HG03175 (cell line): ENCODE data around the gene C7orf33.
"Not testable (repeated sequence)": the region's sequence is repeated elsewhere in the genome, so short reads cannot be mapped to it uniquely, and the experiment has no call there.

Source experiments
- ATAC-seq: cut with Tn5 transposase; IDR thresholded peaks from one replicate; pipeline ENCODE4 v1.9.1; 2021; ENCODE audit warnings: mild to moderate bottlenecking, moderate library complexity; ENCODE audit not compliant: unreplicated experiment

The C7orf33 gene

DNA sequence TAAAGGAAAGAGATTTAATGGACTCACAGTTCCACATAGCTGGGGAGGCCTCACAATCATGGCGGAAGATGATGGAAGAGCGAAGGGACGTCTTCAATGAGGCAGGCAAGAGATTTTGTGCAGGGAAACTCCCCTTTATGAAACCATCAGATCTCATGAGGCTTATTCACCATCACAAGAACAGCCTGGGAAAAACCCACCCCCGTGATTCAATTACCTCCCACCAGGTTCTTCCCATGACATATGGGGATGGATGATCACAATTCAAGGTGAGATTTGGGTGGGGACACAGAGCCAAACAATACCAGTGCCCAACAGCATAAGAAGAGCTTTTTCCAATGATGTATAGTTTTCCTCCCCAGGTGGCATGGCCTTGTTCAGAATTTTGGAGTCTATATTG is 11.2 kb upstream of the C7orf33 start:
- no peak for ATAC-seq

GRCh38 chr7:148580446-148580845 is 10.1 kb upstream of the C7orf33 start:
- ATAC-seq: no peak

DNA sequence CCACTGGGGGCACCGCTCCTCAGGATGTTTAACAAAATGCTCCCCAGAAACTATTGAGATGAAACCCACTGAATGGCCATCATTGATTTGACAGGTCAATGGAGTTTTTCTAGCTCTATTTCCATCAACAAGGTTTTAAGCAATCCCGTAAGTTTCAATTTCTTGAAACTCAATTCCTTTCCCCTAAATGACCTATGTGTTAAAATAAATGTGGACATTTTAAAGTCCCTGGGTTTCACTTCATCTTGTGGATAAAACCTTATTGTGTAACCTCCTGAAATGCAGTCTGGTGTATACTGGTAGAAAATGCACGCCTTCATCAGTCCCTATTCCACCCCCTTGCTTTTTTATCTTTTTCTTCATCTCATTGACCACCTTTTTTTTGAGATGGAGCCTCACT is 8.9 kb upstream of the C7orf33 start:
- ATAC-seq: no peak

DNA sequence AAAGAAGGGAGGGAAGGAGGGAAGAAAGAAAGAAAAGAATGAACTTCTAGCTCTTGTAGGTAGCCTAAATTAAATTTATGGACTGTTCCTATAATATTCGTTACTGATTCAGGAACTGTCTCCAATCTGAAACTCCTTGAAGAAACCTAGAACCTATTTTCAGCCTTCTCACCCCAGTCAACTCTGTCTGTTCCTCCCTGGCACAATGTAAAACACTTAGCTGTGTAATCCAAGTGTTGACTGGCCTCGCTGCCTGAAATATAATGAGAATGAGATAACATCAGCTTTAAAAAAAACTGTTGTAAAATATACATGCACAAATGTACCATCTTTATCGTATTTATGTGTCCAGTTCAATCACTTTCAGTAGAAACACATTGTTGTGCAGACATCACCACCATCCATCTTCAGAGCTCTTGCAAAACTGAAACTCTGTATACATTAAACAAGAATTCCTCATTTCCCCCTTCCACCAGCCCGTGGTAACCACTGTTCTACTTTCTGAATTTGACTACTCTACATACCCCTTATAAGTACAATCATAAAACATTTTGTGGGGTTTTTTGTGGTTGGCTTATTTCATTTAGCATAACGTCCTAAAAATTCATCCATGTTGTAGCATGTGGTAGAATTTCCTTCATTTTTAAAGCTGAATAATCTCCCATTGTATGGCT is 6.3 kb upstream of the C7orf33 start:
- ATAC-seq: peak; percentile 91

- no peak for ATAC-seq
Observed at GRCh38 chr7:148585399-148585798, 5.2 kb upstream of the C7orf33 start.

DNA sequence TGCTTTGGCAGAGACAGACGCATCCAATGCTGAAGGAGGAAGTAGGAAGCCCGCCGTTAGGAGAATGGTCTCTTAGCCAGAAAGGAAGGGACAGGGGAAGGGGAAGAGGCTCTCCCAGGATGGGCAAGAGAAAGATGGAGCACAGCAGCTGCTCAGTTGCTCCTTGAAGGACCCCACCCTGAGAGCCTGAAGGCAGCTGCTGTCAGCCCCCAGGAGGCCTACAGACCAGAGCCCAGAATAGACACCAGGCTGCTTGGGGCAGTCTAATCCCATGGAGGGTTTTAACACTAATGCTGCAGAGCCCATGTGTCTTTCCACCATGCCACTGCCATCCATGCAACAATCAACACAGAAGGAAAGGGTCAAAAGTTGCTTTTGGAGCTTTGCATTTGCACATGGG is 3.5 kb upstream of the C7orf33 start:
- no peak for ATAC-seq

- ATAC-seq: no peak
Observed at GRCh38 chr7:148588168-148588567, 2.4 kb upstream of the C7orf33 start.

- ATAC-seq: no peak
Observed at GRCh38 chr7:148588670-148589131, 1.9 kb upstream of the C7orf33 start.

DNA sequence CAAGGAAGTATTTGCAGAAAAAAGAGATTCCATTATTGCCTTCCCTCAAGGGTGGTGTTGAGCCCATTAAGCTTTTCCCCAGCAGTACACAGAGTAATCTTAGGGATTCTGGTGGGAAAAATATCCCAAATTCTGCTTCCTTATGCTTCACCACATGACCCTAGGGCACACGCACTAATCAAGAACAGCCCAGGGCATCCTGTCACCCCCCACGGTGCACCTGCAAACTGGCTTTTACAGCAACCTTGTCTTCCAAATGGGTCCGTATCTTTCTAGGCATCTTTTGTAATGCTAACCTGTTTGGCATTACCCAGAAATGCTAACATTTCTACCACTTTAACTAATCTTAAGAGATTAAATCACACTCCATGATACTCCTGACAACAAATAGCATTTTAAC is 926 bp upstream of the C7orf33 start:
- no peak for ATAC-seq

GRCh38 chr7:148596354-148596753 is 5.8 kb downstream of the C7orf33 start:
- not testable (repeated sequence) for ATAC-seq

- ATAC-seq: no peak
Observed at GRCh38 chr7:148598351-148598750, 7.8 kb downstream of the C7orf33 start.

- ATAC-seq: no peak
Observed at GRCh38 chr7:148605350-148605749, 14.8 kb downstream of the C7orf33 start.

- ATAC-seq: no peak
Observed at GRCh38 chr7:148607151-148607661, 16.6 kb downstream of the C7orf33 start.

DNA sequence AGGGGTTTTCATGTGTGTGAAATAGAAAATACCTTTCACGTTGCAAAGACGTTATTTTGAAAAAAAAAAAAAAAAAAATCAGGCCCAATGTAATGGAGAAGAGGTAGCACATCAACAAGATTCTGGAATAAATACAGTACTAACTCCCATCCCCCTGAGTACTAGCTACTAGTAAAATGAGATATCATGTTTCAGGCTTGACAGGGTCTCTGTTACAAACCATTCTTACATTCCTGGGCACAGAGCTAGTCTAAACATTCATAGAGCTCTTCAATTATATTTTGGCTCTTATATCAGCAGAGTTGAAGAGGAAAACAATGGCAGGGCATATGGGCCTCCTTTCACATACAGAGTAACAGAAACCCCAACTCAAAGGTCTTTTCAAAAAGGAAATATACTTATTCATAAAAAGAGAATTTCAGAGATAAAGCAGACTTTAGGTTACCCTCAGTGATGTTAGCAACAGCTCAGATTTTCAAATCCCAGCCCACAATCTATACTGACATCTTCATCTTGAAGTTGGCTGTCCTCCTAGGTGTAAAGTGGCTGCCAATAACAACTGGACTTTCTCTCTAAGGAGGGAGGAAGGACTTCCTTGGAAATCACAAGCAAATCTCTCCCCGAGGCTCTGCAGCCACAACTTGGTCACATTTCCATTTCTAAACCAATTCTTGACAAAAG is 18.6 kb downstream of the C7orf33 start:
- no peak for ATAC-seq

DNA sequence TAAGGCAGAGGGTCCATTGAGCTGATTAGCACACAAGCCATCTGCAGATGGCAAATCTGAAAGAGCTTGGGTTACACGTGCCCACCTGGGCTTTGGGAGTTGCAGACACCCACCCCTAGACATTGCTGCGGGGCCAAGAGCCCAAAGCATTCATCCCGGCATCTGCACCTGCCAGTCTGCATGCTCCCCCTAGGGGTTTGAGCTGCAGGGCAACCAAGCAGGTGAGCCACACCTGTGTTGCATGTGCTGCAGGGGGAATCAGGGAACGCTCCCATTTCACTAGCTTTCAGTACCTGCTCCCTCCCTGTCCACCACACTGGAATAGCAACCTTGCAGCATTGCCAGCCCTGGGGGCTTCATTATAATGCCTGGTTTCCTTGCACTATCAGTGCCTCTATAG is 21.1 kb downstream of the C7orf33 start:
- ATAC-seq: no peak

DNA sequence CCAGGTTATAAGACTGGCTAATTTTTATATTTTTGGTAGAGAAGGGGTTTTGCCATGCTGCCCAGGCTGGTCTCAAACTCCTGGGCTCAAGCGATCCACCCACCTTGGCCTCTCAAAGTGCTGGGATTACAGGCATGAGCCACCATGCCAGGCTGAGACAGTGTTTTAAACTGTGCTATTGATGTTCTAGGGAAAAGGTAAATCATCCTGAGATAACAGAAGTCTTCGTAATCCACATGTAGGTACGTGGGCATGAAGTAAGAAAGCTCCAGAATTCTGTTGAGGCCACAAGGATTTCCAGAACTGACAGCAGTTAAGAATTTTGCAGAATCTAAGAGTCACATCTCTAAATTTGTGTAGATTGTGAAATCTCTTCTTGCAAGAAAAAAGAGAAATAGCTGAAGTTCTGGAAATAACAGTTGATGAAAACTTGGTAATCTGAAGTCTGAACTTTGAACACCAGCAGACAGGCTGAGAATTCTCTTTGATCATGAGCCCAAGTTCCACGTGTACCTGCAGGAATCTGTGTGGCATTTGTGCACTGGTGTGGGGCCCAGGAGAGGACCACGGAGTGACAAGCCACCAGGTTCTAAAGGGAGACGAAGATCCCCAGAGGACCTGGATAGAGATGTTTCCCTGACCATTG is 24.6 kb downstream of the C7orf33 start:
- no peak for ATAC-seq

DNA sequence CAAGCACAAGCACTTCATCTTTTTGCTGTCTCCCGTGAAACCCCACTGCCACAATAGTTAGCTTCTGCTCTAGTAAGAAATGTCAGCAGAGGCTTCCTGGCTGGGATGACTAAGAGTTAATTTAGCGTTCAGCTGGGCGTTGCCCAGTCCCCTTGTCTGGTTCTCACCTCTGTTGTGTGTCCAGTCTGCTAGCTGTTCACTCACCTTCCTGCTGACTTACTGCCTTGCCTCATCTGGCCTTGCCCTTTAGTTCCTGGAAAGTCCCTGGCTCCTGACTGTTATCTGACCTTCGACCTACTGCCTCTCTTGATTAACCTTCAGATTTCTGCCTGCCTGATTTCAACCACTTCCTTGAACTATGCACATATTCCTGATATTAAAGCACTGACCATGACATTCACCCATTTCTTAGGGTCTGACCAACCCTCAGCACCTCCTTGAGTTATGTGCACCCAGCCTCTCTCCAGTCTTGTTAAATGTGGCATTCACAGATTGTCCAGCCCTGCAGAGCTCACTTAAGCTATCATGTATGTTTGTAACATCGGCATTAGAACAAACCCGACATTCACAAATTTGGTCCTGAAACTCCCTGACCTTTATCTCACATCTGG is 30.3 kb downstream of the C7orf33 start:
- ATAC-seq: no peak

- ATAC-seq: no peak
Observed at GRCh38 chr7:148621563-148621962, 31.0 kb downstream of the C7orf33 start.

- ATAC-seq: no peak
Observed at GRCh38 chr7:148622887-148623585, 32.5 kb downstream of the C7orf33 start.

DNA sequence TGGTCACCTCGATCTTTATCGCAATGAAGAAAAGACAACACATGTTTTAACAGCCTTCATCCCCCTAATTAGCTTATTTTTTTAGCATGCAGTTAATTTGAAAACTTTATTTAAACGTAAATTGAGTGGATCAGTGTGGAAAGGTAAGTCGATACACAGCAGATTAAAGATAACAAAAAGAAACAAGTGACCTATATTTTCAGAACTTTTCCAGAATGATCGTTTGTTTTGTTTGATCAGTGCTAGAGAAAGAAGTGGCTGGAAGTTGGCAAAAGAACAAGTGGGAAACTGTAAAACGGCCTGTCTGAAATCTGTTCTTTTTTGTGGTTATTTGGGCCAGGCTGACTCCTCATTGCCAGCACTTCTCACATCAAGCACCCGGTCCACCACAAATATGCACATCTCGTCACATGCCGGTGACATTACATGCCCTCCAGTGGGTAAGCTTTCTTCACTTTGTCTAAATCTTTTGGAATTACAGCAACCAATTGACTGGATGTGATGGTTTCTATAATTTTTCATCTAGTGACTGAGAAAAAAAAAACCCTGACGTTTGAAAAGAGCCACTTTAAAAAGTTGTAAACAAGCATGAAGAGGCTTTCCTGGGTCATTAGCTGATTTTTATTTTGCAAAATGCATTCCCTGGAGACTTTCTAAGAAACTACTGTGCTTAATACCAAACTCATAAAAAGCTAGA is 33.2 kb downstream of the C7orf33 start:
- no peak for ATAC-seq
